Neural progenitor cell (in vitro differentiated cells): ENCODE measurements around the gene ITPK1.

ENCODE experiments used
- CTCF ChIP-seq: fragments of 200-600 bp; sonication (generic); IDR thresholded peaks from 2 replicates; pipeline ENCODE4 v1.5.1; 2017; ENCODE audit warnings: antibody characterized with exemption, mild to moderate bottlenecking
- EZH2 ChIP-seq: fragments of 200-600 bp; sonication (generic); IDR thresholded peaks from 2 replicates; pipeline ENCODE4 v1.6.1; 2017; ENCODE audit warnings: antibody characterized with exemption, mild to moderate bottlenecking, moderate library complexity
- EZH2phosphoT487 ChIP-seq: fragments of 200-600 bp; sonication (generic); IDR thresholded peaks from 2 replicates; pipeline ENCODE4 v1.6.1; 2017; ENCODE audit warnings: antibody characterized with exemption

DNA sequence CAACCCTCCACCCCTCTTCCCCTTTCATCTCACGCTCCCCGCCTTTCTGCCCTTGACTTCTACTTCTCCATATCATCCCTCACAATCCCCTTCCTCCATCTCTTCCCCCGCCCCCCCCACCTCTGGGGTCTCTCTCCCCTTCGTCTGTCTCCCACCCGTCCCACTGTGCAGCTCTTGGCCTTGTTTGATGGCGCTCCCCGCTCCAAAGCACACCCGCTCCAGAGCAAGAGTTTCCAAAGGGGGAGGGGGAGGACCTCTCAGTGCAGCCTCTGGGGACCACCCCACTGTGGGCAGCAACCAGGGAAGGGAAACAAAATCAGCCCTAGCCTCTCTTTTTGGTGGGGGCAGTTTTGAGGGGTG is 192.0 kb downstream of the ITPK1 start:
- TF ChIP-seq CTCF (no peak), EZH2 (no peak), EZH2phosphoT487 (no peak)
